ENCODE measurements around the gene CCL17.
A peak's percentile ranks its signal among the peaks of the same experiment; 100 is the strongest.

The CCL17 gene

GRCh38 chr16:57401943-57402640 lies 2.5 kb upstream of the CCL17 start:
- no peak for DNase-seq

- no peak for DNase-seq
These were observed 530 bp downstream of the CCL17 start for GRCh38 chr16:57405097-57405496.

- DNase-seq, result no peak
These were observed 2.3 kb downstream of the CCL17 start for GRCh38 chr16:57406881-57407280.

- DNase-seq, result no peak
These were observed 3.2 kb downstream of the CCL17 start for GRCh38 chr16:57407521-57408353.

- no peak for DNase-seq
These were observed 4.5 kb downstream of the CCL17 start for GRCh38 chr16:57409065-57409464.

- peak; percentile 81 for DNase-seq
These were observed 5.5 kb downstream of the CCL17 start for GRCh38 chr16:57409870-57410587.

GRCh38 chr16:57411362-57411976 lies 6.9 kb downstream of the CCL17 start:
- no peak for DNase-seq

- DNase-seq, result no peak
These were observed 8.0 kb downstream of the CCL17 start for GRCh38 chr16:57412584-57412983.

- DNase-seq, result no peak
These were observed 8.7 kb downstream of the CCL17 start for GRCh38 chr16:57413301-57413730.

GRCh38 chr16:57413733-57414132 lies 9.2 kb downstream of the CCL17 start:
- DNase-seq, result no peak

GRCh38 chr16:57416084-57416483 lies 11.5 kb downstream of the CCL17 start:
- no peak for DNase-seq

GRCh38 chr16:57419506-57419905 lies 14.9 kb downstream of the CCL17 start:
- no peak for DNase-seq

GRCh38 chr16:57422026-57422944 lies 17.7 kb downstream of the CCL17 start:
- DNase-seq, result peak; percentile 69

GRCh38 chr16:57423152-57423551 lies 18.6 kb downstream of the CCL17 start:
- no peak for DNase-seq

GRCh38 chr16:57424583-57424982 lies 20.0 kb downstream of the CCL17 start:
- no peak for DNase-seq

- no peak for DNase-seq
These were observed 21.8 kb downstream of the CCL17 start for GRCh38 chr16:57426356-57426755.

GRCh38 chr16:57427307-57427706 lies 22.7 kb downstream of the CCL17 start:
- DNase-seq, result peak; percentile 90

- DNase-seq, result peak; percentile 94
These were observed 23.3 kb downstream of the CCL17 start for GRCh38 chr16:57427824-57428223.

GRCh38 chr16:57430955-57431354 lies 26.4 kb downstream of the CCL17 start:
- DNase-seq, result no peak

- no peak for DNase-seq
These were observed 27.9 kb downstream of the CCL17 start for GRCh38 chr16:57432505-57432904.

- DNase-seq, result no peak
These were observed 28.4 kb downstream of the CCL17 start for GRCh38 chr16:57432989-57433388.

GRCh38 chr16:57434003-57434402 lies 29.4 kb downstream of the CCL17 start:
- no peak for DNase-seq
